OCI-LY7 (cell line): ENCODE results near the gene GDF2. TPM values are rescaled to one million over a fixed set of nuclear protein-coding genes. Genes with fewer than 3 reads are reported as not detected.
A peak's percentile ranks its signal among the peaks of the same experiment; 100 is the strongest.

Source experiments
- BruUV-seq: library from RNA; stranded (reverse); fragments of 400-500 nt; replicated peaks from 2 replicates; lab custom pipeline; 2021; lab: Mats Ljungman, UMichigan
- CTCF ChIA-PET: fragments of 300-600 bp; sonication (Branson Sonifier 250); formaldehyde crosslinking; loops from one replicate; lab custom pipeline; 2022; ENCODE audit warnings: antibody characterized with exemption; ENCODE audit not compliant: unreplicated experiment; lab: Charles Lee
- POLR2A ChIA-PET: fragments of 300-600 bp; sonication (Branson Sonifier 250); formaldehyde crosslinking; loops from one replicate; lab custom pipeline; 2022; ENCODE audit warnings: antibody characterized with exemption; lab: Charles Lee
- DNase-seq: peaks from one replicate; pipeline ENCODE4 v3.0.0-alpha.2; 2015; ENCODE audit warnings: low spot score
- H2AFZ ChIP-seq: fragments of 200-600 bp; sonication (generic), shearing (Covaris generic); 2 replicates; pipeline ENCODE4 v1.6.1; 2014; ENCODE audit warnings: mild to moderate bottlenecking, antibody characterized with exemption, low read length, moderate library complexity
- H3K27ac ChIP-seq: fragments of 200-600 bp; sonication (generic); 2 replicates; pipeline ENCODE4 v1.5.1; 2014; ENCODE audit warnings: mixed run types, low read depth, mild to moderate bottlenecking, moderate library complexity, low read length, inconsistent platforms; ENCODE audit not compliant: poor library complexity, severe bottlenecking
- H3K36me3 ChIP-seq: fragments of 200-600 bp; sonication (generic); 2 replicates; pipeline ENCODE4 v1.6.1; 2014; ENCODE audit warnings: mild to moderate bottlenecking, antibody characterized with exemption, low read length, moderate library complexity, mixed read lengths; ENCODE audit not compliant: insufficient read depth
- H3K4me1 ChIP-seq: fragments of 200-600 bp; sonication (generic); 2 replicates; pipeline ENCODE4 v1.5.1; 2014; ENCODE audit warnings: mild to moderate bottlenecking, low read length; ENCODE audit not compliant: insufficient read depth, poor library complexity, severe bottlenecking
- H3K4me2 ChIP-seq: fragments of 200-600 bp; sonication (generic); 2 replicates; pipeline ENCODE4 v1.6.1; 2014; ENCODE audit warnings: mild to moderate bottlenecking, low read length
- H3K4me3 ChIP-seq: fragments of 200-600 bp; sonication (generic); 2 replicates; pipeline ENCODE4 v1.5.1; 2014; ENCODE audit warnings: mild to moderate bottlenecking, low read depth, low read length; ENCODE audit not compliant: poor library complexity, severe bottlenecking
- H3K79me2 ChIP-seq: fragments of 200-600 bp; sonication (generic); 2 replicates; pipeline ENCODE4 v1.6.1; 2016; ENCODE audit warnings: low read depth, mild to moderate bottlenecking, low read length, moderate library complexity, mixed read lengths; ENCODE audit not compliant: insufficient read depth
- H3K9me2 ChIP-seq: fragments of 200-600 bp; sonication (generic); 2 replicates; pipeline ENCODE4 v1.6.1; 2016; ENCODE audit warnings: mild to moderate bottlenecking, low read length, mixed read lengths; ENCODE audit not compliant: insufficient read depth
- H3K9me3 ChIP-seq: fragments of 200-600 bp; sonication (generic); 2 replicates; pipeline ENCODE4 v1.6.1; 2014; ENCODE audit warnings: mild to moderate bottlenecking, mixed run types, low read length, mixed read lengths
- H4K20me1 ChIP-seq: fragments of 200-600 bp; sonication (generic); 2 replicates; pipeline ENCODE4 v1.6.1; 2014; ENCODE audit warnings: mild to moderate bottlenecking, antibody characterized with exemption, low read length, moderate library complexity, mixed read lengths; ENCODE audit not compliant: insufficient read depth
- EZH2phosphoT487 ChIP-seq: fragments of 200-600 bp; sonication (generic); IDR thresholded peaks from 2 replicates; pipeline ENCODE4 v1.6.1; 2018; ENCODE audit warnings: low read depth, borderline replicate concordance, mild to moderate bottlenecking, mixed run types, antibody characterized with exemption, low read length, moderate library complexity, mixed read lengths
- intact Hi-C: fragments of 100-400 bp; cut with micrococcal nuclease; formaldehyde crosslinking; loops from one replicate; pipeline ENCODE4 v1.10.0; 2022; ENCODE audit not compliant: unreplicated experiment
- total RNA-seq, 2 experiments: library from RNA; depleted of rRNA in 1 of 2; stranded (reverse); fragments of >200 nt in 1 of 2; shearing (Covaris generic) in 1 of 2; gene quantifications; 2 replicates each; pipeline ENCODE4 v1.2.3, GENCODE V29; 2014 to 2022
- TF ChIP-seq, protein P1 (sequence below): fragments of 200-600 bp; sonication (generic); conservative IDR thresholded peaks from 2 replicates; pipeline ENCODE4 v1.5.1; 2014; ENCODE audit warnings: mild to moderate bottlenecking, antibody characterized with exemption, low read length, moderate library complexity, mixed read lengths

GDF2 gene
- total RNA-seq, 2 experiments from 2014 or later: not detected

DNA sequence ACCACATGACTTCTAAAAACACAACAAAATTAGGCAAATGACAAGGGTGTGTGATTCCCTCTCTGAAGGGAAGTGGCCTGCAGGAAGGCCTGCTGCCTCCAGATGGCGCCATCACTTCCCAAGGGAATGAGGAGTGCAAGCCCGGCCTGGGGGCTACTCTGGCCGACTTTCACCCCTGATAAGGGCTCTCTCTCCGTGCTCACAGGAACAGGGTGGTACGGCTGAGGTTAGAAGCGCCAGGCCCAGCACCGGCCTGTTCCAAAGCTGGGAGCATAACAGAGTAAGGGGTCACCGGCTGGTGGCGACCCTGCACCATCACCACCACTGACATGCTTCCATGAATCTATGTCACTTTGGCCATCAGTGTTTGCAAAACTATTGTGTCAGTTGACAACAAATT, 39.0 kb downstream of the GDF2 start:
- Histone ChIP-seq H3K9me2 (no peaks in the 10 kb centered on the region), H3K4me1 (no peaks in the 10 kb centered on the region), H3K27ac (no peak overlapping the region), H3K4me2 (no peak overlapping the region), H3K79me2 (no peaks in the 10 kb centered on the region), H4K20me1 (no peaks in the 10 kb centered on the region), H3K9me3 (no peaks in the 10 kb centered on the region), H3K4me3 (no peak overlapping the region), H2AFZ (no peak overlapping the region), H3K36me3 (no peaks in the 10 kb centered on the region)
- BruUV-seq: no TSS peak
- ChIA-PET POLR2A (interaction anchor here (0.6 kb wide), 1 partner anchor 32 kb away, joined by 4 read pairs; no protein-coding TSS in a partner anchor), CTCF (interaction anchor here (1.2 kb wide), 1 partner anchor 13 kb away, joined by 3 read pairs; no protein-coding TSS in a partner anchor)
- DNase-seq: peak; percentile 44
- intact Hi-C loops: no loop called here
- TF ChIP-seq EZH2phosphoT487: no peak
- TF ChIP-seq, protein P1, sequence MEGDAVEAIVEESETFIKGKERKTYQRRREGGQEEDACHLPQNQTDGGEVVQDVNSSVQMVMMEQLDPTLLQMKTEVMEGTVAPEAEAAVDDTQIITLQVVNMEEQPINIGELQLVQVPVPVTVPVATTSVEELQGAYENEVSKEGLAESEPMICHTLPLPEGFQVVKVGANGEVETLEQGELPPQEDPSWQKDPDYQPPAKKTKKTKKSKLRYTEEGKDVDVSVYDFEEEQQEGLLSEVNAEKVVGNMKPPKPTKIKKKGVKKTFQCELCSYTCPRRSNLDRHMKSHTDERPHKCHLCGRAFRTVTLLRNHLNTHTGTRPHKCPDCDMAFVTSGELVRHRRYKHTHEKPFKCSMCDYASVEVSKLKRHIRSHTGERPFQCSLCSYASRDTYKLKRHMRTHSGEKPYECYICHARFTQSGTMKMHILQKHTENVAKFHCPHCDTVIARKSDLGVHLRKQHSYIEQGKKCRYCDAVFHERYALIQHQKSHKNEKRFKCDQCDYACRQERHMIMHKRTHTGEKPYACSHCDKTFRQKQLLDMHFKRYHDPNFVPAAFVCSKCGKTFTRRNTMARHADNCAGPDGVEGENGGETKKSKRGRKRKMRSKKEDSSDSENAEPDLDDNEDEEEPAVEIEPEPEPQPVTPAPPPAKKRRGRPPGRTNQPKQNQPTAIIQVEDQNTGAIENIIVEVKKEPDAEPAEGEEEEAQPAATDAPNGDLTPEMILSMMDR: peak; percentile 84

DNA sequence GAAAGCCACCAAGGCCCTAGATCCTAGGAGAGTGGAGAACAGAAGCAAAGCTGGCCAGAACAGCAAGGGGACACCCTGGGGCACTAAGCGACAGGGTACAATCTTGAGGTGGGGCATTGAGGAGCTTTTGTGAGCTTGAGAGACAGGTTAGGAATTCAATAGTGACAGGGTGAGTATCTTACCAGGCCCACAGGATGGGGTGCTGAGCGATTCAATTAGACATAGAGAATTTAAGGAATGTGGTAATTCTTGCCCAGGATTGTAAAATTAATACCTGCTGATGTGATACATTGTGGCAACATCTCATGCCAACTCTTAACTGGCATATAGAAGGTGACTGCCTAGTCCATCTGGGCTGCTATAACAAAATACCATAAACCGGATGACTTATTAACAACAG, 39.9 kb downstream of the GDF2 start:
- Histone ChIP-seq H3K4me1 (no peaks in the 10 kb centered on the region), H3K4me2 (no peak overlapping the region), H3K9me2 (no peaks in the 10 kb centered on the region), H3K9me3 (no peaks in the 10 kb centered on the region), H3K36me3 (no peaks in the 10 kb centered on the region), H4K20me1 (no peaks in the 10 kb centered on the region), H2AFZ (no peak overlapping the region), H3K4me3 (no peak overlapping the region), H3K27ac (no peak overlapping the region), H3K79me2 (no peaks in the 10 kb centered on the region)
- ChIA-PET CTCF (interaction anchor here (1.2 kb wide), 1 partner anchor 13 kb away, joined by 3 read pairs; no protein-coding TSS in a partner anchor), POLR2A (interaction anchor here (0.6 kb wide), 1 partner anchor 32 kb away, joined by 4 read pairs; no protein-coding TSS in a partner anchor)
- TF ChIP-seq, protein P1: no peak
- no peak for TF ChIP-seq EZH2phosphoT487
- BruUV-seq: no TSS peak
- DNase-seq: no peak
- intact Hi-C loops: no loop called here

DNA sequence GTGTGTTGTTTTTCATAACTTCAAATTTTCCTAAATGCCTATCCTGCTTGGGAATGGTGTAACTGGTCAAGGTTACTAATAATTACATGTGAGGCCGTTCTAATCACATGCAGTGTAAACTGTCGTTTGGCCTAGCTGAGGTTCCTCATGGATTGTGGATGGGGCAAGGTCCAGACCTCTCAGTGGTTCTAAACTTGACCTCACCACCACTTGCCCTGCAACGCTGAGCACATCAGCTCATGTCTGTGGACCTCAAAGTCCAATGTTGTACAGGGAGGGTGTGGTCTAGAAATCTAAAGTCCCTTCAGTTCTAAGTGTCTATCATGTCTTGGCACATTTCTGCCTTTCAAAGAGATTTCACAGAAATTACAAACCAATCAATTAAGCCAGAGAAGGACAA, 41.5 kb downstream of the GDF2 start:
- Histone ChIP-seq H3K79me2 (no peaks in the 10 kb centered on the region), H3K4me1 (no peaks in the 10 kb centered on the region), H3K4me2 (no peak overlapping the region), H3K9me2 (no peaks in the 10 kb centered on the region), H4K20me1 (no peaks in the 10 kb centered on the region), H3K27ac (no peak overlapping the region), H3K36me3 (no peaks in the 10 kb centered on the region), H2AFZ (no peak overlapping the region), H3K4me3 (no peak overlapping the region), H3K9me3 (no peaks in the 10 kb centered on the region)
- POLR2A ChIA-PET: interaction anchor here (1.0 kb wide), 1 partner anchor 21 kb away, joined by 3 read pairs; the partner anchor contains the start of gene ZNF488
- CTCF ChIA-PET: interaction anchor here (1.1 kb wide), 1 partner anchor 339 kb away, joined by 3 read pairs; no protein-coding TSS in a partner anchor
- DNase-seq: no peak
- BruUV-seq: no TSS peak
- TF ChIP-seq, protein P1: no peak
- TF ChIP-seq EZH2phosphoT487: no peak
- intact Hi-C loops: no loop called here
